Cerebellar cortex (tissue), 1 donor: Measurements from ENCODE around the gene BLVRA.

Experiments
- DNase-seq: peaks from one replicate; pipeline ENCODE4 v3.0.0-alpha.2; 2015; ENCODE audit warnings: low spot score

Gene BLVRA

GRCh38 chr7:43749383-43749940 is 9.0 kb upstream of the BLVRA start:
- no peak for DNase-seq

DNA sequence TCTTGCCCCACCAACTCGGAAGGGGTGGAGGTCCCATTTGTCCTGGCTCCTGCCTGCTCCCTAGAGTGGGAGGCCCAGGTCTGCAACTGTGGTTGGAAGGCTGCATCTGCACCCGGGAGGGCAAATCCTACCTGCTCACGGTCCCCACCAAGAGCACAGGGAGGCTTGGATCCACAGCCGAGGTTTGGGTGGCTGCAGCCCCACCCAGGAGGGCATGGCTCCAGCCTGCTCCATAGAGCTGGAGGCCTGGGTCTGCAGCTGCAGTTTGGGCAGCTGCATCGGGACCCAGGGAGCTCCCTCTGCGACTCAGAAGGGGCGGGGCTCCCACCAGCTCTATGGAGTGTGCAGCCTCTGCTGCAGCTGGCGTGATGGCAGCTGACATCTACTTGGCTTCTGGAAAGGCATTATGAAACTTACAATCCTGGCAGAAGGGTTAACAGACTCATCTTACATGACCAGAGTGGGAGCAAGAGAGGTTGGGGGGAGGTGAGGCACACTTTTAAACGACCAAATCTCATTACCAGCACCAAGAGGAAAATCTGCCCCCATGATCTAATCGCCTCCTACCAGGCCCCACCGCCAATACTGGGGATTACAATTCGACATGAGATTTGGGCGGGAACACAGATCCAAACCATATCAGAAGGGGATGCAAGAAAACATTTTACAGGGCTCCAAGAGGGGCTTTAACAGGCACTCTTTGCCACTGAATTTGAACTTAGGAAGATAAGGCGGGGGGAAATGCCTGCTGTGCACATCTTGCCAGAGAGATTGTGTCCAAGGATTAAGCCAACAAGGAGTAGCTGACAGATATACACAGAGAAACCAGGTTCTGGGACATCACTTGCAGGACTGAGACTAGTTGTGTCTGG is 8.2 kb upstream of the BLVRA start:
- DNase-seq, result no peak

DNA sequence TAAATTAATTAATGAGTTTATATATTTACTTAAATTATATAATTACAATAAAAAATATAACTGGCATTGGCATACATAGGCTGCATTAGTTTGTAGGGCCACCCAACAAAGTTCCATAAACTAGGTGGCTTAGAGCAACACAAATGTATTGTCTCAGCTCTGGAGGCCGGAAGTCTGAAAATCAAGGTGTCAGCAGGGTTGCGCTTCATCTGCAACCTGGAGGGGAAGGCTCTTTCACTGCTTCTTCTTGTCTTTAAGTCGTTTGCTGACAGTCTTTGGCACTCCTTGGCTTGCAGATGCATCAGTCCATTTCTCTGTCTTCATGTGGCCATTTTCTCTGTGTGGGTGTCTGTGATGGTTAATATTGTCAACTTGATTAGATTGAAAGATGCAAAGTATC is 6.1 kb upstream of the BLVRA start:
- DNase-seq, result no peak

- no peak for DNase-seq
These were observed 5.1 kb upstream of the BLVRA start for GRCh38 chr7:43753271-43753810.

DNA sequence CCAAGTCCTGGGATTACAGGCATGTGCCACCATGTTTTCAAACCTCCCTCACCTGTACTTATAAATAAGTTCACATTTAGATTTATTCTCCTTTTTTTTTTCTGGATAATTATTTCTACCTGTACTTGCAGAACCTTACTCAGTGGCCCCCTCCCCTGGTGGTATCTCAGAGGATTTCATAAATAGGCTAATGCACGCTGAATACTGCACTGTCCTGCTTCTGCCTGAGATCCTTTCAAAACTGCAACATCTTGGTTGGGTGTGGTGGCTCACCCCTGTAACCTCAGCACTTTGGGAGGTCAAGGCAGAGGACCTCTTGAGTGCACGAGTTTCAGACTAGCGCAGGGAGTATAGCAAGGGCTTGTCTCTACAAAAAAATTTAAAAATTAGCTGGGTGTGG is 4.6 kb upstream of the BLVRA start:
- no peak for DNase-seq

DNA sequence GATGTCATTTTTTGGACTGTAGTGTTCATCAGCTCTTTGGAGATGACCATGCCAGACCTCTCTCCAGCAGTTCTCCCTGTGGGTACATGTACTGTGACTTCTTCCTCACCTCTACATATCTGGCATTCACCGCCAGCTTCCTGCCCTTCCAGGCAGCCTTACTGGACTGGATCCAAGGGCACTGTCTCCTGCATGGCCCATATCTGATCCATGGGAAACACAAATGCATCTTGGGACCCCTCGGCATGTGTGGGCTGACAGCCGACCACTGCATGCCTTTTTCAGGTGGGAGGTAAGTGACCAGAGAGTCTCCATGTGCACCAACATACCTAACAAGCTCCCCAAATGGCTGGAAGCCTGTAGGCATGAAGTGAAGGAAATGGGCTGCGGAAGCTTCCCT is 3.9 kb upstream of the BLVRA start:
- DNase-seq, result no peak

- DNase-seq, result no peak
These were observed 2.0 kb upstream of the BLVRA start for GRCh38 chr7:43756368-43757072.

DNA sequence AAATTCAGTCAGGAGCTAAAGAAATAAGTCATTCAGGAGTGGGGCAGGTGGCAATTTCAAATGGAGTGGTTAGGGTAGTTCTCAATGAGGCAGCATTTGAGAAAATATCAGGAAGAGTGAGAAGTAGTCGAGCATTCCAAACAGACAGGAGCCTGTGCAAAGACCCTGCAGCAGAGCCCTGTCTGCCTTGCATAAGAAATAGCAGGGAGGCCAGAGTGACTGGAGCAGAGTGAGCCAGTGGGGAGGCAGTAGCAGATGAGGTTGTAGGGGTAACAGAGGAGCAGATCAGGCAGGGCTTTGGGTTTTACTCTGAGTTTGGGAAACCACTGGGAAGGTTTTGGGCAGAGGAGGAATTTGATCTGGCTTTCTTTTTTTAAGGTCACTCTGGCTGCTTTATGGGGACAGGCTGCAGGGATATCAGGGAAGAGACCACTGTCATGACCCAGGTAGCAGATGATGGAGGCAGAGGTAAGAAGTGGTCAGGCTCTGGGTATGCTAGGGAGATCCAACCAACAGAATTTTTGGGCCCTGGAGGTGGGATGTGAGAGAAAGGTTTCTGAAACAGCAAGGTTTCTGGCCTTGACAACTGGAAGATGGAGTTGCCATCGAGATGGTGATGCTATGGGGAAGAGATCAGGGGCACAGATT is 1.3 kb upstream of the BLVRA start:
- DNase-seq, result peak; percentile 21

GRCh38 chr7:43758822-43759683 is 573 bp downstream of the BLVRA start:
- peak; percentile 29 for DNase-seq

DNA sequence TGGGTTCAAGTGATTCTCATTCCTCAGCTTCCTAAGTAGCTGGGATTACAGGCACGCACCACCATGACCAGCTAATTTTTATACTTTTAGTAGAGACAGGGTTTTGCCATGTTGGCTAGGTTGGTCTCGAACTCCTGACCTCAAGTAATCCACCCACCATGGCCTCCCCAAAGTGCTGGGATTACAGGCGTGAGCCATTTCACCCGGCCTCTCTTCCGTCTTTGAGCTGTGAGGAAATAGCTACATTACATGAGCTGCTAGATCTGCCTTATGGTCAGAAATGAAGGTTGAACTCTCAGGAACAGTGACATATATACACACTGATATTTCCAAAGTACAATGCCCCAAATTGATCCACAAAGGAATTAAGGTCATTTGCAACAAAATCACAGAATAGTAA is 2.4 kb downstream of the BLVRA start:
- DNase-seq, result no peak

DNA sequence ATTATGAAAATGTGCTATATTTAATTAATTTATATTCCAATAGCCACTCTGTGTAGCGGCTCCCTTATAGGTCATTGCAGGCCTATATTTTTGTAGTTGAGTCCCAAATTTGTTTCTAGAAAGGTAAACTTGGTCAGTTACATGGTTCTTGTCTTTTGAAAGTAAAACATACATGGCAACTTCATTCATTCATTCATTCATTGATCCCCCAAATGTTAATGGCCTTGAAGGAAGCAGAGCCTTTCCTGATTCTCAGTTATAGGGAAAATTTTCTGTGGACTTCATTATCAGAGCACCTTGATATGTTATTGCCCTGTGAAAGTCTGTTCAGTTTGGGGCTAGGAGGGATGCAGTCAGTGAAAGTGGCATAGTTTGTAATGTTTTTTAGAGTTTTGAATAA is 2.9 kb downstream of the BLVRA start:
- DNase-seq, result no peak

DNA sequence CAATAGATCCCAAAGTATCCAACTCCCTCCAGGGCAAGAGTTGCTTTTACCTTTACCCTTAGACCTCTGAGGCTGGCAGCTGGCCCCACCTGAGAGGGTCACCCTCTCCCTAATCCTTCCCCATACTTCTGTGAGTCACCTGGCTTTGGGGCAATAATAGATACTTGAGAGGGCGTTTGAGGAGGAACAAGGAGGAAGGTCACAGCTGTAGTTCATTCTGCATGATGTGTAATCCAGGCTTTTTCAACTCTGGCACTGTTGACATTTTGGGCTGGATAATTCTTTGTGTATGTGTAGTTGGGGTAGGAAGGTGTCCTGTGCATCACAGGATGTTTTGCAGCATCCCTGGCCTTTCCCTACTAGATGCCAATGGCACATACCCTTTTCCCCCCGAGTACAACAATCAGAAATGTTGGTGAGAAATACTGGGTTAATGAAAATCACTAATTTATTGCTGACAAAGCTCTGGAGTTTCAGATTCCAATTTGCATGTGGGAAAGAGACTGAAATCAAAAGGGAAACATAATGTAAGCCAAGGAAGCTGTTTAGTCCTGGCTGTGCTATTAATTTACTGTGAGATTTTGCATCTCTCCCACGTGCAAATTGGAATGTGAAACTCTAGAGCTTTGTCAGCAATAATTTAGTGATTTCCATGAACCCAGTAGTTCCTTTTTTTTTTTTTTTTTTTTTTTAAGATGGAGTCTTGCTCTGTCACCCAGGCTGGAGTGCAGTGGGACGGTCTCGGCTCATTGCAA is 3.6 kb downstream of the BLVRA start:
- DNase-seq, result no peak

- peak; percentile 52 for DNase-seq
These were observed 4.7 kb downstream of the BLVRA start for GRCh38 chr7:43763183-43763582.

- no peak for DNase-seq
These were observed 5.7 kb downstream of the BLVRA start for GRCh38 chr7:43764039-43764761.

GRCh38 chr7:43764807-43765491 is 6.5 kb downstream of the BLVRA start:
- DNase-seq, result no peak

- no peak for DNase-seq
These were observed 8.1 kb downstream of the BLVRA start for GRCh38 chr7:43766564-43766963.

DNA sequence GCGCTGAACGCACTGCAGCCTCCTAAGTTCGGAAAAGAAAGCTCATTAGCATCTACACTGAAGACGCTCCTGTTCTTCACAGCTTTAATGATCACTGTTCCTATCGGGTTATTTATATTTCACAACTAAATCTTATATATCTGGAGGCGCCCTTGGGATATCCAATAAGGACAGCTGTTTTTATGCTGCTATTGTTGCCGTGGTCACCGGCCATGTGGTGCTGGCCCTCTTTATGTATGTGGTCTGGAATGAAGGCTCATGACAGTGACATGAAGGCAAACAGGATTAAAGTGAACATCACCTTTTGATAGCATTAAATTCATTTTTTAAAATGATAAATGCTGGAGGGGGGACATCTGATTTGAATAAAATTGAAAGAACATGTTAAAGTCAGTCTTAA is 8.8 kb downstream of the BLVRA start:
- no peak for DNase-seq

GRCh38 chr7:43768201-43768886 is 9.9 kb downstream of the BLVRA start:
- no peak for DNase-seq

GRCh38 chr7:43768887-43769272 is 10.4 kb downstream of the BLVRA start:
- DNase-seq, result no peak
